DND-41 (cell line): ENCODE results near the gene RBBP7.

Experiments
- ATAC-seq: fragments of 200-7000 bp; cut with Tn5 transposase; 3 replicates; pipeline ENCODE4 v1.9.1; 2021; ENCODE audit warnings: low read depth; ENCODE audit not compliant: insufficient read depth
- DNase-seq: peaks from one replicate; pipeline ENCODE4 v3.0.0-alpha.2; 2020
- H2AFZ ChIP-seq: 2 replicates; pipeline ENCODE4 v1.6.0; 2012; ENCODE audit warnings: low read depth, low read length
- H3K27ac ChIP-seq: 2 replicates; pipeline ENCODE4 v1.5.1; 2012; ENCODE audit warnings: low read length, inconsistent platforms
- H3K27me3 ChIP-seq: fragments of 200-600 bp; sonication (generic); 2 replicates; pipeline ENCODE4 v1.6.0; 2012; ENCODE audit warnings: low read length, mild to moderate bottlenecking, inconsistent platforms; ENCODE audit not compliant: insufficient read depth, poor library complexity
- H3K36me3 ChIP-seq: 2 replicates; pipeline ENCODE4 v1.5.1; 2012; ENCODE audit warnings: low read length, inconsistent platforms; ENCODE audit not compliant: insufficient read depth
- H3K4me1 ChIP-seq: 2 replicates; pipeline ENCODE4 v1.5.1; 2012; ENCODE audit warnings: mild to moderate bottlenecking, low read length; ENCODE audit not compliant: insufficient read depth
- H3K4me2 ChIP-seq: 2 replicates; pipeline ENCODE4 v1.6.0; 2012; ENCODE audit warnings: mild to moderate bottlenecking, moderate library complexity, low read length, inconsistent platforms; ENCODE audit not compliant: insufficient read depth
- H3K4me3 ChIP-seq, 2 experiments: fragments of 200-600 bp in 1 of 2; shearing (Covaris generic) in 1 of 2; 2 replicates each; pipeline ENCODE4 v1.5.1; 2012 to 2016; ENCODE audit warnings: inconsistent platforms in 2 of 2, low read length in 2 of 2, mild to moderate bottlenecking in 2 of 2, low read depth in 1 of 2, moderate library complexity in 1 of 2
- H3K79me2 ChIP-seq: 2 replicates; pipeline ENCODE4 v1.6.0; 2012; ENCODE audit warnings: low read length, inconsistent platforms; ENCODE audit not compliant: insufficient read depth
- H3K9ac ChIP-seq: 2 replicates; pipeline ENCODE4 v1.6.0; 2012; ENCODE audit warnings: low read depth, mild to moderate bottlenecking, inconsistent platforms, low read length, moderate library complexity
- H3K9me3 ChIP-seq: 2 replicates; pipeline ENCODE4 v1.5.1; 2012; ENCODE audit warnings: low read length, moderate library complexity, mild to moderate bottlenecking, inconsistent platforms; ENCODE audit not compliant: insufficient read depth, severe bottlenecking
- H4K20me1 ChIP-seq: 2 replicates; pipeline ENCODE4 v1.6.0; 2012; ENCODE audit warnings: low read length; ENCODE audit not compliant: insufficient read depth
- CTCF ChIP-seq: IDR thresholded peaks from 2 replicates; pipeline ENCODE4 v1.5.1; 2012; ENCODE audit warnings: borderline replicate concordance, low read length, moderate library complexity, mild to moderate bottlenecking; ENCODE audit not compliant: poor library complexity, severe bottlenecking; ENCODE audit errors: extremely low read depth
- EZH2 ChIP-seq: IDR thresholded peaks from 3 replicates; pipeline ENCODE4 v1.6.1; 2012; ENCODE audit warnings: borderline replicate concordance, low read depth, mild to moderate bottlenecking, moderate library complexity, low read length, inconsistent platforms; ENCODE audit not compliant: severe bottlenecking

Gene RBBP7

DNA sequence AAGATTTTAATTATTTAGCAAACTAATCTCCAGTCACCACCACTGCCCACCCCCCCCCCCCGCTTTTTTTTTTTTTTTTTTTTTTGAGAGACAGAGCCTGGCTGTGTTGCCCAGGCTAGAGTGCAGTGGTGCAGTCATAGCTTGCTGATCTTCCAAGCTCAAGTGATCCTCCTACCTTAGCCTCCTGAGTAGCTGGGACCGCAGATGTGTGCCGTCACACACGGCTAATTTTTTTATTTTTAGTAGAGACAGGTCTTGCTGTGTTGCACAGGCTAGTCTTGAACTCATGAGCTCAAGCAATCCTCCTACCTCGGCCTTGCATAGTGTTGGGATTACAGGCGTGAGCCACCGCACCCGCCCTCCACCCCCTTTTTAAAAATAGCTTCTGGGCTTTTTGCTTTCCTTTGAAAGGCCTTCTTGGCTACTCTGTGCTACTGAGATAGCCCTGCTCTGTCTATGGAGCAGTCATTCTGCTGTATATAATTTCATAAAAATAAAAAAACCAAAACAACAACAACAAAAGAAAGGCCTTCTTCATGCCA is 65.2 kb downstream of the RBBP7 start:
- H3K27ac ChIP-seq, result no peak overlapping the region
- no peaks in the 10 kb centered on the region for H3K9me3 ChIP-seq
- H3K4me1 ChIP-seq, result no peaks in the 10 kb centered on the region
- H4K20me1 ChIP-seq, result peaks cover 9% of the 10 kb centered on the region; the same call in 1 of the 2 replicates
- no peak for DNase-seq
- H3K79me2 ChIP-seq, result peaks cover 73% of the 10 kb centered on the region
- no peak for ATAC-seq
- no peak overlapping the region for H2AFZ ChIP-seq
- H3K4me3 ChIP-seq, result no peak overlapping the region
- H3K4me2 ChIP-seq, result no peak overlapping the region
- no peaks in the 10 kb centered on the region for H3K27me3 ChIP-seq
- TF ChIP-seq EZH2 (no peak), CTCF (no peak)
- H3K9ac ChIP-seq, result no peak overlapping the region
- H3K36me3 ChIP-seq, result peaks cover 9% of the 10 kb centered on the region; the same call in 1 of the 2 replicates

DNA sequence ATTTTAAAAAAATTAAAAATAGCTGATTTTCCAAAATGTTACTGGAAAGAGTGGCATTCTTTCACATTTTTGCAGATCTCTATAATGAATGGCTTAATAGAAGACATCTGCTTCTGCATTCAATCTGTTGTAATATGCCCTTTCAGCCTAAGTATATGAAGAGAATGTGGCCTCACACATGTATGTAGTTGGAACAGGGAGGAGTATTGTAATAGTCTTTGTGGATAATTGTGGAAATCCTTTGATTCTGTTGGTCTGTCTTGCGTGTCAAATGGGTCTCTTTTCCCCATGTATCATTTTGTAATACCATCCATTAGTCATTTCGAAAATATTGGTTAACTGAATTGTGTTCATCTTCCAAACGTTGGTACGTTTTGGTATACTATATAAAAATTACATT is 72.3 kb downstream of the RBBP7 start:
- no peak overlapping the region for H3K4me2 ChIP-seq
- no peak overlapping the region for H3K9ac ChIP-seq
- ATAC-seq, result no peak
- H3K27me3 ChIP-seq, result no peaks in the 10 kb centered on the region
- H2AFZ ChIP-seq, result no peak overlapping the region
- no peaks in the 10 kb centered on the region for H3K4me1 ChIP-seq
- no peak overlapping the region for H3K4me3 ChIP-seq
- peaks cover 23% of the 10 kb centered on the region for H3K36me3 ChIP-seq
- TF ChIP-seq EZH2 (no peak), CTCF (no peak)
- no peak overlapping the region for H3K27ac ChIP-seq
- H3K9me3 ChIP-seq, result no peaks in the 10 kb centered on the region
- peaks cover 68% of the 10 kb centered on the region for H3K79me2 ChIP-seq
- no peak for DNase-seq
- H4K20me1 ChIP-seq, result peaks cover 6% of the 10 kb centered on the region; the same call in 1 of the 2 replicates

GRCh38 chrX:16797358-16797757 is 72.8 kb downstream of the RBBP7 start:
- Histone ChIP-seq H3K4me1 (no peaks in the 10 kb centered on the region), H3K4me3 (no peak overlapping the region), H3K9ac (no peak overlapping the region), H3K9me3 (no peaks in the 10 kb centered on the region), H4K20me1 (peaks cover 6% of the 10 kb centered on the region; the same call in 1 of the 2 replicates), H3K79me2 (peaks cover 65% of the 10 kb centered on the region), H3K27ac (no peak overlapping the region), H3K27me3 (no peaks in the 10 kb centered on the region), H2AFZ (no peak overlapping the region), H3K36me3 (peaks cover 22% of the 10 kb centered on the region), H3K4me2 (no peak overlapping the region)
- DNase-seq (no peak), ATAC-seq (no peak)
- TF ChIP-seq EZH2, result no peak
- TF ChIP-seq CTCF, result no peak
